ENCODE data around the gene PLCZ1. TPM values are rescaled to one million over a fixed set of nuclear protein-coding genes. Genes with fewer than 3 reads are reported as not detected.

Gene PLCZ1
- total and polyA plus RNA-seq, 2 donors (not counting 1 experiment from before 2014, with no cell fraction given): not detected

DNA sequence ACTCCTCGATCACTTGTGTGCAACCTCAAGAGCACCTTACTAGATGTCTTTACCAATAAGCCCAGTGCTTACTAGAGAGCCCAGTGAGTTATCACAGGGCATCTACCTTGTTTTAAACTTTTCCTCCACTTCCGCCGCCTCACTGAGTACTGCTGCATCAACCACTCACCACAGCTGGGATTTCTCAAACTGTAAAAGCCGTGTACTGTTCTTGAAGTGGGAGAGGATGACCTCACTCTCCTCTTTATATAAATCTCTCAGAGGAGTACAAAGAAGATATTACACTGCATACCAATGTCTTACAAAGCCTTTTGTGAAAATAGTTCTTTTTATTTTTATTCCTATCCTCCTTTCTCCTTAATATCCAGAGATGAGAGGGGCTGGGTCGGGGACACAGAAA, 94.1 kb downstream of the PLCZ1 start:
- no peak overlapping the region for H3K27ac ChIP-seq (ENCODE audit: insufficient read depth, low read length)
- no peaks in the 10 kb centered on the region for H3K36me3 ChIP-seq (ENCODE audit: control insufficient read depth, insufficient read depth, low read length)
- H3K4me3 ChIP-seq (replicated peaks in 1 of 4; ENCODE audit: control extremely low read depth in 1 of 4, insufficient read depth in 1 of 4, low read depth in 3 of 4, low read length in 4 of 4): no peak overlapping the region
- no peaks in the 10 kb centered on the region for H4K20me1 ChIP-seq (ENCODE audit: control insufficient read depth, extremely low read depth, insufficient read depth, low read length)
- no peaks in the 10 kb centered on the region for H3K9me3 ChIP-seq (ENCODE audit: control insufficient read depth, insufficient read depth, low read depth, low read length)
- H3K4me1 ChIP-seq (ENCODE audit: control insufficient read depth, extremely low read depth, insufficient read depth, low read length): no peaks in the 10 kb centered on the region
- H2AFZ ChIP-seq (ENCODE audit: low read length): peak overlapping the region; percentile 31
- DNase-seq (ENCODE audit: low read depth in 2 of 2): peak; percentile 74 to 89
- no peaks in the 10 kb centered on the region for H3K79me2 ChIP-seq (ENCODE audit: control insufficient read depth, insufficient read depth, low read length)
- no peak overlapping the region for H3K9ac ChIP-seq (ENCODE audit: insufficient read depth, low read length)
- no peaks in the 10 kb centered on the region for H3K27me3 ChIP-seq (ENCODE audit: control insufficient read depth, insufficient read depth, low read length)
- no peak overlapping the region for H3K4me2 ChIP-seq (ENCODE audit: extremely low read depth, insufficient read depth, low read length)
- TF ChIP-seq, protein P1, sequence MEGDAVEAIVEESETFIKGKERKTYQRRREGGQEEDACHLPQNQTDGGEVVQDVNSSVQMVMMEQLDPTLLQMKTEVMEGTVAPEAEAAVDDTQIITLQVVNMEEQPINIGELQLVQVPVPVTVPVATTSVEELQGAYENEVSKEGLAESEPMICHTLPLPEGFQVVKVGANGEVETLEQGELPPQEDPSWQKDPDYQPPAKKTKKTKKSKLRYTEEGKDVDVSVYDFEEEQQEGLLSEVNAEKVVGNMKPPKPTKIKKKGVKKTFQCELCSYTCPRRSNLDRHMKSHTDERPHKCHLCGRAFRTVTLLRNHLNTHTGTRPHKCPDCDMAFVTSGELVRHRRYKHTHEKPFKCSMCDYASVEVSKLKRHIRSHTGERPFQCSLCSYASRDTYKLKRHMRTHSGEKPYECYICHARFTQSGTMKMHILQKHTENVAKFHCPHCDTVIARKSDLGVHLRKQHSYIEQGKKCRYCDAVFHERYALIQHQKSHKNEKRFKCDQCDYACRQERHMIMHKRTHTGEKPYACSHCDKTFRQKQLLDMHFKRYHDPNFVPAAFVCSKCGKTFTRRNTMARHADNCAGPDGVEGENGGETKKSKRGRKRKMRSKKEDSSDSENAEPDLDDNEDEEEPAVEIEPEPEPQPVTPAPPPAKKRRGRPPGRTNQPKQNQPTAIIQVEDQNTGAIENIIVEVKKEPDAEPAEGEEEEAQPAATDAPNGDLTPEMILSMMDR (conservative IDR thresholded peaks at IDR 0.05 in 1 of 2, IDR thresholded peaks at IDR 0.05 in 1 of 2; ENCODE audit: low read depth in 1 of 2, low read length in 2 of 2): no peak
- TF ChIP-seq EZH2 (IDR thresholded peaks at IDR 0.05; ENCODE audit: low read length, missing control alignments): no peak

DNA sequence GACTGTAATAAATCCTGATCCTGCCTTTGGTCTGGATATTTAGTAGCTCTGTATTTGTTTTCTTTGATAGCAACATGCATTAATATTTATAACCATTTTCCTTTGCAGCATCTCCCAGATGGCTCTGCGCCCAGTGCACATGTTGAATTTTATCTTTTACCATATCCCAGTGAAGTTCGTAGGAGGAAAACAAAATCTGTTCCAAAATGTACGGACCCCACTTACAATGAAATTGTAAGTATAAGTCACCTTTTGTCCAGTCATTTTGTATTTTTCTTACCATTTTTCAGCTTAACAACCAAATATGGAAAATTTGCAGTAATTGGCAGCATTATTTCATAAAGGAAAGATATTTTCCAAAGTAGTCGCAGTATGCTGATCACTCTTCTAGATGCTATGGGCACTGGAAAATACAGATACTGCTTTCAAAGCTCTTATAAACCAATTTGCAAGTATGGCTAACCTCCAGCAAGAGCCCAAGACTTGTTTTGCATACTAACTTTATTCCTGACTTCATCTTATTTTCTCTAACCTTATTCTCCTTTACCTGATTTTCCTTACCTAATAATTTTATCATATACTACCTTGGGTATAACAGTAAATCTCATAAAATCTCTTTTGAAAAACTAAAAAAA, 97.4 kb downstream of the PLCZ1 start:
- H3K27me3 ChIP-seq (ENCODE audit: control insufficient read depth, insufficient read depth, low read length): no peaks in the 10 kb centered on the region
- no peak overlapping the region for H3K4me2 ChIP-seq (ENCODE audit: extremely low read depth, insufficient read depth, low read length)
- H2AFZ ChIP-seq (ENCODE audit: low read length): no peak overlapping the region
- no peaks in the 10 kb centered on the region for H4K20me1 ChIP-seq (ENCODE audit: control insufficient read depth, extremely low read depth, insufficient read depth, low read length)
- no peak overlapping the region for H3K9ac ChIP-seq (ENCODE audit: insufficient read depth, low read length)
- no peak for TF ChIP-seq EZH2 (IDR thresholded peaks at IDR 0.05; ENCODE audit: low read length, missing control alignments)
- TF ChIP-seq, protein P1 (conservative IDR thresholded peaks at IDR 0.05 in 1 of 2, IDR thresholded peaks at IDR 0.05 in 1 of 2; ENCODE audit: low read depth in 1 of 2, low read length in 2 of 2): no peak
- no peaks in the 10 kb centered on the region for H3K79me2 ChIP-seq (ENCODE audit: control insufficient read depth, insufficient read depth, low read length)
- no peak overlapping the region for H3K4me3 ChIP-seq (replicated peaks in 1 of 4; ENCODE audit: control extremely low read depth in 1 of 4, insufficient read depth in 1 of 4, low read depth in 3 of 4, low read length in 4 of 4)
- no peaks in the 10 kb centered on the region for H3K9me3 ChIP-seq (ENCODE audit: control insufficient read depth, insufficient read depth, low read depth, low read length)
- H3K27ac ChIP-seq (ENCODE audit: insufficient read depth, low read length): no peak overlapping the region
- no peaks in the 10 kb centered on the region for H3K36me3 ChIP-seq (ENCODE audit: control insufficient read depth, insufficient read depth, low read length)
- DNase-seq (ENCODE audit: low read depth in 2 of 2): no peak
- H3K4me1 ChIP-seq (ENCODE audit: control insufficient read depth, extremely low read depth, insufficient read depth, low read length): no peaks in the 10 kb centered on the region

DNA sequence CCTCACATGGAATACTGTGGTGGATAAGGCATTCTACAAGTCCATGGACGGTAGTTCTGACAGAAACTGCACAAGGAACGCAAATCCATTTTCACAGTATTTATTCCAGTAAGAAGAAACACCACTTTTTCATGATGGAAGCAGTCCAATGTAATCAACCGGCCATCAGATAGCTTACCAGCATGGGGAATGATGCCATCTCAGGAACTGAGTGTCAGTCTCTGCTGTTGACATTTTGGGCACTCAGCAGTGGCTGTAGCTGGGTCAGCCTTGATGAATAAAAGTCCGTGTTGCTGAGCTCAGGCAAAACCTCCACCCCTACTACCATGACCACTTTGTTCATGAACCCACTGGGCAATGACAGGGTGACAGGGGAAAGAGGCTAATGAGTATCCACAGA, 103.4 kb downstream of the PLCZ1 start:
- H3K4me3 ChIP-seq (replicated peaks in 1 of 4; ENCODE audit: control extremely low read depth in 1 of 4, insufficient read depth in 1 of 4, low read depth in 3 of 4, low read length in 4 of 4): no peak overlapping the region
- H3K9ac ChIP-seq (ENCODE audit: insufficient read depth, low read length): no peak overlapping the region
- DNase-seq (ENCODE audit: low read depth in 2 of 2): no peak
- H3K79me2 ChIP-seq (ENCODE audit: control insufficient read depth, insufficient read depth, low read length): no peaks in the 10 kb centered on the region
- TF ChIP-seq, protein P1 (conservative IDR thresholded peaks at IDR 0.05 in 1 of 2, IDR thresholded peaks at IDR 0.05 in 1 of 2; ENCODE audit: low read depth in 1 of 2, low read length in 2 of 2): no peak
- no peak for TF ChIP-seq EZH2 (IDR thresholded peaks at IDR 0.05; ENCODE audit: low read length, missing control alignments)
- H3K4me1 ChIP-seq (ENCODE audit: control insufficient read depth, extremely low read depth, insufficient read depth, low read length): no peaks in the 10 kb centered on the region
- no peaks in the 10 kb centered on the region for H3K9me3 ChIP-seq (ENCODE audit: control insufficient read depth, insufficient read depth, low read depth, low read length)
- H2AFZ ChIP-seq (ENCODE audit: low read length): no peak overlapping the region
- no peaks in the 10 kb centered on the region for H4K20me1 ChIP-seq (ENCODE audit: control insufficient read depth, extremely low read depth, insufficient read depth, low read length)
- no peaks in the 10 kb centered on the region for H3K27me3 ChIP-seq (ENCODE audit: control insufficient read depth, insufficient read depth, low read length)
- no peak overlapping the region for H3K27ac ChIP-seq (ENCODE audit: insufficient read depth, low read length)
- no peak overlapping the region for H3K4me2 ChIP-seq (ENCODE audit: extremely low read depth, insufficient read depth, low read length)
- no peaks in the 10 kb centered on the region for H3K36me3 ChIP-seq (ENCODE audit: control insufficient read depth, insufficient read depth, low read length)

Other genes starting within 250 kb of the PLCZ1 start
- gene CAPZA3, start 107 bp upstream of the PLCZ1 start, total RNA-seq: not detected in 2 replicates
- gene CAPZA3, start 107 bp upstream of the PLCZ1 start, polyA plus RNA-seq: not detected in 2 replicates

Data from fibroblast of lung (primary cell).